HuH-7 (cell line): ENCODE measurements around the gene COL25A1.

Experiments used
- DNase-seq: peaks from one replicate; pipeline ENCODE4 v3.0.0; 2011; ENCODE audit warnings: low spot score

The COL25A1 gene

DNA sequence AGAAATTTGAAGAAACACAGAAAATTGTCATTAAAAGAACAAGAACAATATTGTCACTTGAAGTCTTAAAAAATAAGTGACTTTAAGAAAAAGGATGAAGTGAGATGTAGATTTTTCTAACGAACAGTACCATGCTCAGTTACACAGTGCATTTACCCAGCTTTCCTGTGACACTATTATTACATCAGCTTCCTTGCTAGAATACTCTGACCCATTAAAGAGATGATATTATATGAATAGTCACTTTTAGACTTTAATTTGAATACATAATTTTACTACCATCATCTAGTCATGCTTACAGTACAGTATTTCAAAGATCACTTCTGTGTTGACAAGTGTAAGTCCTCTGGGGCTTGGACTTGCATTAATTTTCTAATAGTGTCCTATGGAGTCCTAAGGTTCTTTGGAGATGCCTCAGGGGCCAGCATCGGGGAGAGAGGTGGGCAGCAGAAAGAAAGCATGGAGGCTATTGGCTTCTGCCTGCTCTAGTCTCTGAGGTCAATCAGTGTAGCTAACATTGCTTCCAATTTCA, 10.7 kb downstream of the COL25A1 start:
- no peak for DNase-seq

DNA sequence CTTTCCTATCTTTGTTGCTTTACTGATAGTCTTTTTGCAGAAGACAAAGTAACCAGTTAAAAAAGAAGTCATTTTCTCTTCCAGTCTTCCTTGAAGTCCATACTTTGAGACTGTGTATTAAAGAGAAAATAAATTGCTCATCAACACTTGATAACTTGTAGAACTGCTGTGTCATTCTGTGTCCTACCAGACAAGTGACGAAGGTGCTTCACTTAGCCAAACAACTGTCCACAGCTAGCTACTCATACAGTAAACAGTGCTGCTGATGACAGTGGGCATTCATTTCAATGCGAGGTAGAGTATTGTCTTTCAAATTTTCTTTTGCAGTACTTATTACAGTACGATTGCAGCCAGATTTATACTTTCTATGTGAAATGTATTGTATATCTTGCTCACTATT, 11.5 kb downstream of the COL25A1 start:
- no peak for DNase-seq

DNA sequence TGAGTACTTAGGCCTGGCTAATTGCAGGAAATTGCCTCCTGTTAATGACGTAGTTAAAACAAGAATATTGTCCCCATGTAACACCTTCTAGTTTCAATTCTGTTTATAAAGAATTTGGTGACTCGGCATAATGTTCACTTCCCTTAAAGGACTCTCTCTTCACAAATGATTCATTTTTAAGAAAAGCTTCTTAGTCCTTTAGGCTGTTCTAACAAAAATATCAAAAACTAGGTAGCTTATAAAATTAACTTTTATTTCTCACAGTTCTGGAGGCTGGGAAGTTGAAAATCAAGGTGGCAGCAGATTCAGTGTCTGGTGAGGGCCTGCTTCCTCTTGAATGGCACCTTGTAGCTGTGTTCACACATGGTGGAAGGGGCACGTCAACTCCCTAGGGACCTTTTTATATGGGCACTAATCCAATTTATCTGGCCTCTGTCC, 23.8 kb downstream of the COL25A1 start:
- DNase-seq, result no peak

DNA sequence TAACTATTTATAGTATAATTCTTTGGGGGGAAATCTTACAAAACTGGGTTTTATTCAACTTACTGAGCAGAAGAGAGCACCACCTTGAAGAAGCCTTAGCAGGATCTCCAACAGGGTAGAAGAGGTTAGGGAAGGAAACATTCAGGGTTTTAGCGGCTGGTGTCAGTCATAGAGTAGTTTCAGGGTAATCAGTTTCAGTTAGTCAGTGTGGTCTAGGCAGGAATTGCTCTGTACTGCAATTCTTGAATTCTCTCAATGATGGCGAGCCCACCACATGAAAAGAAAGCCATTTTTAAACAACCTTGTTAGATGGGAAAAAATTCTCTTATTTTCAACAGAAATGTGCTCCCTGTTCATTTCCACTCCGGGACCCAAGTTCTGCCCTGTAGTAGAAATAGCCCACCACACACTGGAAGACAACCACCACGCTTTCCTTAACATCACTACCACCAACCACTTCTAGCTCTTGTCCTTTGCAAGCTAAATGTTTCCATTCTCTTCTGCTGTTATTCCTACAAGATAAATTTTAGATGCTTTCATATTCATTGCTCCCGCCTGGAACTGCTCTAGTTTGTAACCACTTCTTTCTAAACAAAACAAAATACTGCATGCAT, 25.9 kb downstream of the COL25A1 start:
- no peak for DNase-seq

DNA sequence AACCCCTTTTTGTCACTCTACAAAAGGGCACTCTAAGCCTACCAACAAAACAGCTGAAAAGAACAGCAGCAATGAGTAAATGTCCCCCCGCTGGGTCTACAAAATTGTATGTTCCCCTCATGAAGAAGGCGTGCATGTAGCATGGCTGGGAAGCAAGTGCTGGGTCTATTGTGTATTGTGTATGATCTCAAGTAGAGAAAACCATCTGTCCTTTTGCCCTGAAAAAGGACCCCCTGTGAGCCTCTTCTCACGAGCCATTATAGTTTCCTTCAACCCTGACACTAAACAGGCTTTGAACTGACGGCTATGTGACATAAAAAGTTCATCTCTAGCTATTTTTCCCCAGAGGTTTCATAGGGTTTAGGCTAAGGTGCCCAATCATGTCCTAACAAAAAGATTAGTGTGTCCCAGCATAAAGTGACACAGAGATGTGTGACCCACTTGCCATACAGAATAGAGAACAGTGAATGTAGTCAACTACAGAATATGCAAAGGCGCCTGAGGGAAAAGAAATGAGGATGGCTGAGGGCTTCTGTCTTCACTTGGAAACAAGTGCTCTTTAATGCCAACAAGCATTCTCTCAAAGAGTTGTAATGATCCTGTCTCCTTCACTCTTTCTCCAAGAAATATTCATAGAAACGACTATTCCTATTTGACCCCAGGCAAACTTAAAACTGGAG, 27.3 kb downstream of the COL25A1 start:
- DNase-seq, result no peak

DNA sequence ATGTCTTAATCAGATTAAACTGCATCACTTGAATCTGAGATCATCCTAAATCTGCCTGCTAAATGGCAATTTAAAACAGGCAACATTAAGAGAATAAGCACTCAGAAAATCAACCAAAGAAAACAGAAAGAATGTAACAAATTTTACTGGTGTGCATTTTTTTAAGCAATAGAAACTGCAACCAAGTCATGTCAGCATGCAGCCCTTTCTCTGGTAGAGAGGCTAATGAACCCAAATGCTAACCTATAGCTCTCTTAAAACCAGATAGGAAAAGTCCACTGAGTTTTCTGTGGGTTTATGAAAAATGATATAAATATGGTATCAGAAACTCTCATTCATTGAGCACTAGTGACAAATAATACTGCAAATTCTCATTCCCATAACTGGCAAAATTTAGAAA, 35.6 kb downstream of the COL25A1 start:
- DNase-seq, result no peak

DNA sequence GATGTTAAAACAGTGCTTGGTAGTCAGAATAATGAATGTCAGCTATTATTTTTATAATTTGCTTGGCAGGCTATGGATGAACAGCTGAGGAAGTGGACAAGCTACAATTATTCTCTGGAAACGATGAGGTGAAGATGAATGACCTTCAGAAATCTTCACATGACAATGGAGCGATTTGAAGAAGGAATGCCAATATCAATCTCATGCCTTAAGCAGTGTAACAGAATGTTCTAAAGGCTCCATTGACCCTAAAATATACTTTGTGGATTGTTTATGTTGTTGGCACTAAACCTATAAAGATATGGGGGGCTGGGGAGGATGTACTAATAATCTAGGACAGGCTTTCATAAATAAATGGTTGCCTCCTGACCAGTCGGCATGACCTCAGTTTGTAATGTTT, 36.2 kb downstream of the COL25A1 start:
- no peak for DNase-seq

DNA sequence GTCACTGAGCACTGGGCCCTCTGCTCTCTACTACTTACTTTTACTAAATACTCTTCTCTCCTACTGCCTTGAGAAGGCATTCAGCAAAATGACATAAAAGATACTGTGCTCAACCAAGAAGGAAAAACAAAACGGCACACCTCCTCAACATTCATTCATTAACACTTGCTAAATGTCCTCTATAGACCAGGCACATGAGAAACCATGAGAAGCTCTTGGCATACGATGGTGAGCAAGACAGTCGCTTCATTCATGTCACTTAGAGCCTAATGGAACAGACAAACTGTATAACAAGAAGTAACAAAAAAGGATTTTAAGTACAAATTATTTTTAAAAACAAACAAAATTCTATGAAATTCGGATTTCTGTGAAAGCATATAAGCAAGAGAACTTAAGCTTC, 38.7 kb downstream of the COL25A1 start:
- no peak for DNase-seq

DNA sequence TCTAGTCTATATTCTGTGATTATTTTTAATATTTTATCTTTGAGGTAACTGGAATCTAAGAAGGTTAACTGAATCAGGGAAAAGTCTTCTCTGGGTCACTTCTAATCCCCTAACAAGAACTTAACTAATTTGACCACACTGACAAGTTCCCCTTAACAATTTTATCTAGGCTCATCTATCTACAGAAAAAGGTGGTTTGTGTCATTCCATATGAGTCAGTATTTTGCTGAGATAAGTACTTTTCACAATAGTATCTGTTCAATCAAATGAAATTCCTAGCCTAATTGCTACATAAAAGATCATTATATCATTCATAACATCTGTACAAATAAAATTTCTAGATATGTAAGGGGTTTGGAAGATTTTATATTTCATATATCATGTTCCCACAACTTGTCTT, 45.6 kb downstream of the COL25A1 start:
- no peak for DNase-seq

DNA sequence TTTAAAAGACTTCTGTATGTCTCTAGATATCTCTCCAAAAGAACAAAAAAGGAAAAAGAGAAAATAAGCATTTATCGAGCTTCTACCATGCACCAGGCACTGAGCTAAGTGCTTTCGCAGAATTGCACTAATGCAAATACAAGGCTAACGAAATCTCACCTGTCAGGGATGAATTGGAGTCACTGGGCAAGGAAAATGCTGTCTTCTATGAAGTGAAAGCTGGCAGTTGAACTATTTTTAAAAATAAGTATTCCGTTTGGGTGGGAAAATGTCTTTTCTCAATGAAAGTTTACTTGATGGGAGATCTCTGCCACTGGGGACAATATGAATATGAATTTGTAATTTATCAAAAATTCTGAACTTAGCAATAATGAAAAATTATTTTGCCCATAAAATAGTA, 47.6 kb downstream of the COL25A1 start:
- no peak for DNase-seq

DNA sequence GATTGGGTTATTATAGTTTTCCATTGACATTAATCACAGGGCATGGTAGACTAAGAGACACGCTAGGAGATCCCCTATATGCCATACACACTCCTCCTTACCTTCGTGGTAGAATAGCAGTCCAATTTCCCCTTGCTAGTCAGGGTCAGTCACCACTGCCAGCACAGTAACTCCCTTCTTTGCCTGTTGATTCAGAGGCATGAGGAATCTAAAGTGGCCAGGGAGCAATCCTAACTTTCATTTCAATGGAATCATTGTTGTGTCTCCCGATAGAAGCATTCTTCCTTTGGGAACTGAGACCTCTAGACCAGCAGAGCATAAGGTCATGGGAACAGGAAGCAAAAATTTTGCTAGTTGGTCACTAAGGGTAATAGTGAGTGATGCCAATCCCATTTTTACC, 51.1 kb downstream of the COL25A1 start:
- no peak for DNase-seq

DNA sequence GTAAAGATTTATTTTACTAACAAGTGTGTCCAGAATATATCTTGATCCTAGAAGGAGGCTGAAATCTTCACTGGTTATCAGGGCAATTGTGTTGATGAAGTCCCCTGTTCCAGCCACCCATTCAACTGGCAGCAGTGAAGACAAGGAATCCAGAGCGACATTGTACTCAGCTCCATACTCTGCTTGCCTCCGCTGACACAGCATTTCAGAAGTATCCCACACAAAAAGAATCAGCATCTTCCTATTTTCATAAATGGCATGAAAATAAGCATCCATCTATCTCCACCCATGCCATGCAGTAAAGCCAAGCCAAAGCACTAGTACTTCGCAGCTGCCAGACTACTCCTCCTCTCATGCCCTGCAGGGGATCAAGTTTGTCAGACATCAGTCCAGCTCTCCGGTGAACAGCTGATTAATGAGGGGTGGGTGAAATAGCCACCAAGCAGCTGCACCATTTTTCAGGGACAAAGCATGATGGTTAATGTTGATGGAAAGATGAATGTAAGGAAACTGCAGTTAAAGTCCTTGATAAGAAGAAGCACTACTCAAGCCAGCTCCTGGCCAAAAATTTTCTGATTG, 54.0 kb downstream of the COL25A1 start:
- DNase-seq, result no peak

DNA sequence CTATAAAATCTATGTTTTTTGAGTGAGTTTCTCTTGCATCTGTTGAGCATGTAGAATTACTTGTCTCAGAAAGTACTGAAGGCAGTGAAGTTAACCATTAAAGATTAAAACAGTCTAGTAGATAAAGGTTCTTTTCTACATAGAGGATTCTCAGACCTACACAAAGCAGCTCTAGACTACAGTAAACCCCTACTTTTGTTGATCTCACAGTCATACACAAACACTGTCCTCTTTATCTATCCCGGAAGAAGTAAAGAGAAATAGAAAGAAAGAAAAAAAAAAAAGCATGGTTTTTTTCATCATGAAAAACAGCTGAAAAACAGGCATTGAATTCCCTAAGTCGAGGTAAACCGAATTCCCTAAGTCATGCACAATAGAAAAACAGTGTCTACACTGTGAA, 58.6 kb downstream of the COL25A1 start:
- no peak for DNase-seq

DNA sequence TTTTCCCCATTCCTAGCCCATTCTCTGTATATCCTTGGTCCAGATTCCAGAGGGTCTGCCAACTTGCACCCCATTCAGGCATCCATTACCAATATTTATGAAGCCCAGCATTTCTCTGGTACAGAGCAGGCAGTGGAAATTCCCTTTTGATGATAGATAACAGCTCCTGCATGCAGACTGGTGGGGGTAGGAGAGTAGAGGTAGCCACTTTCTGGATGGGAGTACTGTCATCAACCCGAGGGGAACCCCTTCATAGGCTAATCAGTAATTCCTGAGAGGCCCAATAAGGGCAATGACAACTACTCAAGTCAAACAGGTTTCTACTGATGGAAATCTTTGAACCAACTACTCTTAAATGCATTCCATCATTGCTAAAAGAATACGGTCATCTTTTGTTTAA, 63.7 kb downstream of the COL25A1 start:
- no peak for DNase-seq

DNA sequence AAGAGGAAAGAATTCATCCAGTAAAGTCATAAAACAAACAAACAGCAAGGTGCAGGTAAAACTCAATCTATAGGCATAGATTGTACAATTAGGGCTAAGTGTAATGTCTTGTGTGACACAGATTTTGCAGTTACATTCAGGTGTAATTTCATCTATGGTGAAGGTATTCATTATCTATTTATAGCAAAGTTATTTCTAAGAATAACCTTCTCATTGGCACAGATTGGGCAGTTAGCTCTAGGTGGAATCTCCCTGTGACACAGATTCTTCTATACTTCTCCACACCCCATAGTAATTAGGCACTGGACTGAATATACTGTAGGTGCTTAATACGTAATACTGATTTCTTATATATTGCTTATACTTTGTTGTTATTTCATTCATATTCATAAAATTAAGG, 66.8 kb downstream of the COL25A1 start:
- DNase-seq, result no peak

DNA sequence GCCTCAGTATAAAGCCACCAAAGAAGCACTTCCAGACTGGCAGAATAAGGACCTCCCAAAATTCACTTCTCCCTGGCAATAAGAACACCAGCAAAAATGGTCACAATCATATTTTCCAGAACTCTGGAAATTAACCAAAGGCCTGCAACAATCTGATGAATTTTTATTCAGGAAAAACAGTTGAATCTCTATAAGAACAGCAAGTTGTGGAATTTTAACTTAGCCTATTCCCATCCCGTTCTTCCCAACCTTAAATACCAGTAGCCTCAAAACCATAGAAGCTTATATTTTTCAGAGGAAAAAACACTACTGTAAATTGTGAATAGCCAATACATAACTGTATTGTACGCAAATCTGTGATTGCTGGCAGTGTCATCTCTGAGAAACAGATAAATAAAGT, 67.9 kb downstream of the COL25A1 start:
- DNase-seq, result no peak

DNA sequence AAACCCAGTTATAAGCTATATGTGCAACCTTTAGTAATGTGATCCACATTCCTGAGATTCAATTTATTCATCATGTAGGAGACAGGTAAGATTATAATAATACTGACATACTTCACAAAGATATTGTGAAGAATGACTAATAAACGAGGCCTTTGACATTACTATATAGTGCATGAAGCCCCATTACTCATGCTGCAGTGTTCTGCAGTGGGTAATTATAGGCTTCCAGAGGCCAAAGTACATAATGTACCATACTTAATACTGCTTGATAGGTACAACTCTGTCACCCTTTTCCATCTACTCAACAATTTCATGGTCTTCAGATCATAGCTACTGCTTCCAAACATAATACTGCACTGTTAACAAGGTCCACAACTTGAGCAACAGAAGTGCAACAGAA, 68.9 kb downstream of the COL25A1 start:
- DNase-seq, result no peak

DNA sequence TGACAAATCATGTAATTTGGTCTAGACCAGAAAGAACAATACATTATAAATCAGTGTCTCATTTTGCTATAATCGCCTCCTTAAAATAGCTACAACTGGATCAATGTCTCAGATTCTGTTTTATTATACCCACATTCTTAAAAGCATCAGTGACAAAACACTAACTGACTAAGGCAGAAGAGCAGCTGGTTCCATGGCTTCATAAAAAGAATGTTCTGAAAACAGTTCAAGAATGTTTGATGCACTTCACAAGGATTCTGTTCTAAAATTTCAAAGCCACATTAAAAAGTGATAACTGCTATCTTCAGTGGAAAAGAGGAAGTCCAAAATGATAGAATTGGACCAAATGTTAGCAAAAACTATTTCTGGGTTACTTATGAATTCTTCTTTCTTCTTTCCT, 69.8 kb downstream of the COL25A1 start:
- no peak for DNase-seq

DNA sequence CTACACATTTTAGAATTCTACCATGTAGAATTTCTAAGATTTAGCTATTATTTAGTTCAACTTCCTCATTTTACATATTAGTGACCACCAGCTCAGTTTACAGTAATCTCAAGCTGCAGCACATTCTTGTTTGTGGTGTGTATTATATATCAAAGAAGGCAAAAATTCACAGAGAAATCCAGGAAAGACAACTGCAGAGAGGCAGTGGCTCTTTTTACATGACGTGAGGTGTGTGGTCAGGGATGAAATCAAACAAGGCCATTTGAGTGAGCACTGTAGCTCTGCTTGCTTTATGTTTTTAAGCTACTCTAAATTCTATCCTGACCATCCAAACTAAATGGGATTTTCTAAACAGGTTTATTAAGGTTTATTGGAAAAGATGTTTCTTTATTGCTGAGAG, 71.1 kb downstream of the COL25A1 start:
- DNase-seq, result no peak

DNA sequence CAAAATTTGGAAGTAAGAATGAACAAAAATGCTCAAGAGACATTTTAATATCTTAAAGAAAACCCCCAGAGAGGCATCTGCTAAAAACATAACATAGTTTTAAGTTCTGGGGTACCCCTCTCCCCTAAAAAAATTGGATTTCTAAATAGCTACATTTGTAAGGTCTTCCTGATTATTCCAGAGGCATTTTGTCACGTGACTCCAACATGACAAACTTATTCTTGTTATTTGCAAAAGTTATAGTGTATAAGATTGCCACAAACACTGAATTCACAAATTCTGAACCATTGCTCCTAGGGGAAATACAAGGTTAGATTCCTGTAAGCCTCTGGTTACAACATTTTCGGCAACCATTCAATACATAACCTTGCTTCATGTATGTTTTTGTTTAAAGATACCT, 73.4 kb downstream of the COL25A1 start:
- no peak for DNase-seq

DNA sequence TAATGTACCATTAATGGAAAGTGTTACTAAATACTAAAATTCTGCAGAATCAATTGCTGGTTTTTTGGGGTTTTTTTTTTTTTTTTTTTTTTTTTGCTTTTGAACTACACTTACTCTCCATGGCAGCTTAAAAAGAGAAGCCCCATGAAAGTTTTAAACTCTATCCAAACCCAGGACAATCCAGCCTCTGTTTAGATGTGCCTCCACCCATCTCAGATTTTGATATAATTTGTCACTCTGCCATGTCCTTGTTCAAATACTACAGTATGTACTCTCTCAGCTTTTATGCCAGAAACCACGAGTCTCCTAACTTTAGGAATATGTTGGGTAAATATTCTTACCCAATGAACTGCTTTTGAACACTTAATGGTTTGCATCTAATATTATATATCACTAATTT, 84.2 kb downstream of the COL25A1 start:
- no peak for DNase-seq

DNA sequence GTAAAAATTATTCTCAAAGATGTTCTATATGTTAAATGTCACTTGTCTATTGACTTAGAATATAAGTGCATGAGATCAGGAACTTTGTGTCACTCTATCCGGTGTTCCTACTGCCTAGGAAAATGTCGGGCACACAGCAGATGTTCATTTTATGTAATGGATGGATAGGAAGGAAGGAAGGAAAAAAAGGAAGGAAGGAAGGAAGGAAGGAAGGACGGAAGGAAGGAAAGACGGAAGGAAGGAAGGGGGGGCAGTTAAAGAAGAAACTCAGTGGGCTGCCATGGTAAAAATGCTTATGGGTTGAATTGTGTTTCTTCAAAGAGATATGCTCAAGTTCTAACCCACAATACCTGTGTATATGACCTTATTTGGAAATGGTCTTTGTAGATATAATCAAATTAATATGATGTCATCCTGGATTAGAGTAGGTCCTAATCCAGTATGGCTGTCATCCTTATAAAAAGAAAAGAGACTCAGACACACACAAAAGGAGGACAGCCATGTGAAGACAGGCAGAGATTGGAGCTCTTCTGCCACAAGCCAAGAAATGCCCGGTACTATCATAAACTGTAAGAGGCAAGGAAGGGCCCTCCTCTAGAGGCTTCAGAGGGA, 86.3 kb downstream of the COL25A1 start:
- no peak for DNase-seq

DNA sequence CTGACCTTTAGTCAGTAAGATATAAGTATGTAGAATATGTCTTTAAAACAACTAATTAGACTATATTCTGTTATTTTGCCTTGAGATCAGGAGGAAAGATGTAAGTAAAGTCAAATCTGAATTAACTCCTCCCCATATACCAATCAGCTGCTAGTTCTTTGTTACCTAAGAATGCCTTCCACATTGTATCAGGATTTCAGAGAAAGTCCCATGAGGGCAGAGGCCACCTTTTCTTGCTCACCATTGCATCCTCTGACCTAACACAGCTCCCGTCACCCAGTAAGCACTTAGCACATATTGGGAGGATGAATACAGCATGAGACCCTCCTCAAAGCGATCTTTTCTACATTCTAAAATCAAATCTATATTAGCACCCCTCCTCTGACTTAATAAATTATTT, 87.0 kb downstream of the COL25A1 start:
- no peak for DNase-seq
